GM18505 (cell line): ENCODE measurements around the gene PIAS1.
"Not testable (repeated sequence)": the region's sequence is repeated elsewhere in the genome, so short reads cannot be mapped to it uniquely, and the experiment has no call there.

Experiments
- ATAC-seq: cut with Tn5 transposase; IDR thresholded peaks from one replicate; pipeline ENCODE4 v1.9.1; 2021; ENCODE audit not compliant: unreplicated experiment
- POLR2A ChIP-seq: IDR thresholded peaks from 4 replicates; pipeline ENCODE4 v1.6.1; 2011; ENCODE audit warnings: borderline replicate concordance; ENCODE audit not compliant: insufficient read depth, insufficient read length; ENCODE audit errors: extremely low read depth

The PIAS1 gene

DNA sequence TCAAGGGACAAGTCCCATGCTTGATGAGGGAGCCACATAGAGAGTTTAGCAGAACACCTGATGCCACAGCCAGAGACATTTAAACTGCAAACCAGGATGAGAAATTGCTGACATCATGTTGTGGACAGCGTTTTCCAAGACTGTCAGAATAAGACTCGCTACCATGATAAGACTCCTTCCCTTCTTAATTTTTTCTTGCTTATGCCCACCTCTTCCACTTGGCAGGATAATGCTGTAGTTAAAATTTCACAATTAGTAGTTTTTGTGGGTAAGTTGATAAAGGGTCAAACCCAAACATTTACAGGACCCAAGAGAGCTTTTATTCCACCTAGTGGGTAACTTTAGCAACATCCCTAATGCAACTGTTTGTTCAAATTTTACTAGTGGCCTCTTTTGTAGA, 3.0 kb upstream of the PIAS1 start:
- no peak for ATAC-seq
- no peak for TF ChIP-seq POLR2A

DNA sequence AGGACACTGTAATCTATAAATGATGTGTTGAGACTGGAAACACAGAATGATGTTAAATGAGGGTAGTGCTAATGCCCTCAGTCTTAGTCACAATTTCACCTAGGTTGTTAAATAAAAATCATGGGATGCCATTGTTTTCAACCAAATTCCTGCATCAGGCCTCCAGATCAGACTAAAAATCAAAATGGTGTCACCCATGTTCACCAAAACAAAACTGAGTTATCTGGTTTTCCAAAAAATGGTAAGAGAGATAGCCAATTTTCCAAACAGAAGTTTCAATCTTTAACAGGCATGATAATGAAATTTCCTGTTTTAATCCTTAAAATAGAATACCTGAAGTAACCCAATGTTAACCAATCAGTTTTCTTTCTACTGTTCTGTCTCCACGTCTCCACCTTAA, 2.2 kb upstream of the PIAS1 start:
- ATAC-seq = no peak
- no peak for TF ChIP-seq POLR2A

DNA sequence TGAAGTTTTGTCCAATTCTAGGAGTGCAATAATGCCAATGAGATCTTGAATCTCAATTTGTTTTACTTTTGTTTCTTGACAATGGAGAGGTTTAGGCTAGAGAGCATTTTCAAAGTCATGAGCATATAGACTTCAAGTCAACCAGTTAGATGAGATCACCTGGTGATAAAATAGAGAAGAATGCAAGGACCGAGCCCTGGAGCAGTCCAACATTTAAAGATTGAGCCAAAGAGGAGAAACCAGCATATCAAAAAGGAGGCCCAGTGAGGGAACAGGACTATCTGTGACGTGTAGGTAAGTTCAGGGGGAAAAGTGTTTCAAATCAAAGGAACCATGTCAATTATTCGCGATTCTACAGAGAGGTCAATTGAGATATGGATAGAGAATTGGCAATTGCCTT, 1.7 kb upstream of the PIAS1 start:
- no peak for ATAC-seq
- no peak for TF ChIP-seq POLR2A

DNA sequence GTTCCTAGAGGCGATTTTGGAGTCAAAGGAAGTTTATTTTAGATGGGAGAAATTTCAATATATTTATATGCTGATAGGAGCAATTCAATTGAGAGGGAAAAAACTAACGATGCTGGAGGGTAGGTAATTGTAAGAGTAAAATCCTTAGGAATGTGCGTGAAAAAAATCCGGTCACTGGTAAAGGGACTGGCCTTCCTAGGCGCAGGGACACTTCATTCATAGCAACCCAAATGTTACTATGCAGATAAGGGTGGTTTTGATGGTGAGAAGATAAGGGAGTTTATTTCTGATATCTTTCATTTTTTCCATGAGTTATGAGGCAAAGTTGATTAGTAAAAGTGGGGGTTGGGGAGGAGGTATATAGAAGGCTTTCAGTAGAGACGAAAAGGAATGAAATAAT, 1.1 kb upstream of the PIAS1 start:
- no peak for TF ChIP-seq POLR2A
- no peak for ATAC-seq

DNA sequence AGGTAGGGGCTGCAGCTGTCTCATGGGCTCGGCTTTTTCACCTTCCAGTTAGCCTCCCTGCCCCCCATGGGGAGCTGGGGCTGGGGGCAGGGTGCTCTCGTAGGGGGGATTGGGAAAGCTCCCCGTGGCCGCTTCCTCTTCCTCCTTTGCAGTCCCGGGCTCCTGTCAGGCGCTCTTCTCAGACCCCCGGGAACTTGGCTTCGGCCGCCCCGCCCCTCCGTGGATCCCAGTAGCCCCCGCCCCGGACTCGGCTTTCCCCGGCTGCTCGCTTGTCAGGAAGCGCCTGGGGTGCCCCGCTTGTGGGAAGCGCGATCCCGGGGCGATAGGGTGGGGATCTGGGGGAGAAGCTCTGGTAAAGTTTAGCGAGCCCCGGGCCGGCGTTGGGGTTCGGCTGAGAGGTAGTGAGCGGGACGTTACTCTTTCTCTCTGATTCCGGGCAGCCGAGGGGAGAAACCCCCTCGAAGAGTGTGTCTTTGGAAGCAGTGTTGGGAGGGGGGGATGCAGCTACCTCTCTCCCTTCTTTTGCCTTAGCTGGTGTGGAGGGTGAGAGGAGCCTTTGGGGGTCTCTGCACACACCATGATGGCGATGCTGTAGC, 611 bp downstream of the PIAS1 start:
- no peak for ATAC-seq
- TF ChIP-seq POLR2A = no peak

DNA sequence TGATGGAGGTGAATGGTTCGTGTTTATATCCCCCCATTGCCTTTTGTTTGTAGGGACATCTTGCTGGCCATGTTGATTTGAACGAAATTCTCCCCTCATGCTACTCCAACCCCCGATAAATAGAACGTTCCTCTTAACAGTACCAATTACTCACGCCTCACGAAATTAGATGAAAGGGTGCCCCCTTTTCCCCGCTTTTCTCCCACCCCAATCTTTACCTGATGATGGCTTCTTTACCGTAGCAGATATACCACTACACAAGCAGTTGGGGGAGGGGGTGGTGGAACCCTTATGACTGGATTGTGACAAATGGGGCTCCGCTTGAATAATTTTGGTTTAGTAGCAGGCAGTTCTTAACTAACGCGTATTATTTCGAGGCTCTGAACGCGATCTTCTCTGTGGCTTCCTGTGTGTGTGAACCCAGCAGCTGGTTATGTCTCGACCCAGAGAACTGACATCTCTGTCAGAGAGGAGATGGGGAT, 1.1 kb downstream of the PIAS1 start:
- no peak for TF ChIP-seq POLR2A
- ATAC-seq = peak; percentile 40

DNA sequence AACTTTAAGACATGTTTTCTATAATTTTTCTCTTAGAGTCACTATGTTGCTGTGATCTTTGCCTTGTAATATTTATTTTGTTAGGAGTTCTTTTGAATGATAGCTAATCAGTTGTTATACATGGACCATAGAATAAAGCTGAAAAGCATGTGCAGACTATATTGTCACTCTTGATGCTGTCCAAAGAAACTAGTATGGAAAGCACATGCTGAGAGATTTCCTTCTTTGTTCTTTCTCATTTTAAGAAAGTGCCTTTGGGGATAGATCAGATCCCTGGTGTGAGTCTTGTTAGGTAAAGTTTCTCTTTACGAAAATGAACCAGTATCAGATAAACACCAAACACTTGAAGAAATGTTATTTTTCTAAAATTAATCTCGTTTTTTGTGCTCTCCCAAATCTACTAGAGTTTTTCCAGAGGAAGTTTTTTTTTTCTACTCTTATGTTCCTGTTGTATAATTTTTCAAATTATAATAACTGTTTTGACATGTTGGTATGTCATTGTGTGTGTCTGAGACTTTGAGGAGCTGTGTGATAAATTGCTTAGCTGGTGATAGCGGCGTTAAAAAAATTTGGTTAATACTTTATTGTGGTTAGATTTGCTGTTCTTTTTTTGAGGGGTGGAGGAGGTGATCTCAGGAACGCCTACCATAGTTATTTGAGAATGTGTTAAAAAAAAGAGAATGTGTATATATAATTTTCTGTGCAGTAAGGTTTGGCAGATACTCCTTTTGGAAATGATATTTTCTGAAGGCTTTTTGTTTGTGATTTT, 2.2 kb downstream of the PIAS1 start:
- ATAC-seq = no peak
- no peak for TF ChIP-seq POLR2A

DNA sequence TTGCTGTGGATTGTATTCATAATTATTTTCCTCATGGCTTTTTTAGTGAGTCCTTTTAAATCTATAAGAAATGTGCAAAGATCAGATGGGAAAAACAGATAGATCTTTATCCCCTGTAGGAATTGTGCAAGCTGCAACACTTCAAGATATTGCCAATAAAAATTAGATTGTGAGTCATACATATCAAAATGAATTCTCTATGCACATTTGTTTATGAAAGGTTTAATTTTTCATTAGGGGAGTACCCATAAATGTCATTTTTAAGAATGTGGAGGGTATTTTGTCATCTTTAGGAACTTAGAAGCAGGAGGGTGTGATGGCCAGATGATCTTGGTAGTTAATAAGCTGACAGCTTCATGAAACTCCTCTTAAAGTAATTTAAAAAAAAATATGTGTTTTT, 2.9 kb downstream of the PIAS1 start:
- no peak for TF ChIP-seq POLR2A
- ATAC-seq = no peak

DNA sequence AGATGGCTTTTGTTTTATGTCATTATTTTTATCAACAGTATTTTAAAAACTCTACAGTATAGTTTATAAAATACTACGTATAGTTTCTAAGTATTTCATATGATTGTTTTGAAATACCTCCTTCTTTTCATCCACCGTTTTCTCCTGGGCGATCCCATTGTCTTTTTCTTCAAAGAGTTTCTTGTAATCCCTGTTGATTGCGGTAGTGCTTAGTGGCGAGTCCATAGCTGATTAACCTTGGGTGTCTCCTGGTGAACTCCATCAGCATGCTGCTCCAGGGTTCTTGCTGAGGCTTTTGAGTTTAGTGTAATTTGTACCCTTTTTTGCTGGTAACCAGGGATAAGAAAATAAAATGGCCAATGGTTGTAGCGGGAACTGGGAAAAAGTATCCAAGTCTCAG, 3.6 kb downstream of the PIAS1 start:
- ATAC-seq = no peak
- no peak for TF ChIP-seq POLR2A

DNA sequence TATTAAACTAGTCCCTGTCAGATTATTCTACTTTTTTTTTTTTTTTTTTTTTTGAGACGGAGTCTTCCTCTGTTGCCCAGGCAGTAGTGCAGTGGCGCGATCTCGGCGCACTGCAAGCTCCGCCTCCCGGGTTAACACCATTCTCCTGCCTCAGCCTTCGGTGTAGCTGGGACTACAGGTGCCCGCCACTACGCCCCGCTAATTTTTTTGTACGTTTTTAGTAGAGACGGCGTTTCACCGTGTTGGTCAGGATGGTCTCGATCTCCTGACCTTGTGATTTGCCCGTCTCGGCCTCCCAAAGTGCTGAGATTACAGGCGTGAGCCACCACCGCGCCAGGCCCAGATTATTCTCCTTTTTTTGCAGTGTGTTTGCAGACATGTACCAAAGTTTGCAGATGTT, 4.9 kb downstream of the PIAS1 start:
- ATAC-seq = not testable (repeated sequence)

DNA sequence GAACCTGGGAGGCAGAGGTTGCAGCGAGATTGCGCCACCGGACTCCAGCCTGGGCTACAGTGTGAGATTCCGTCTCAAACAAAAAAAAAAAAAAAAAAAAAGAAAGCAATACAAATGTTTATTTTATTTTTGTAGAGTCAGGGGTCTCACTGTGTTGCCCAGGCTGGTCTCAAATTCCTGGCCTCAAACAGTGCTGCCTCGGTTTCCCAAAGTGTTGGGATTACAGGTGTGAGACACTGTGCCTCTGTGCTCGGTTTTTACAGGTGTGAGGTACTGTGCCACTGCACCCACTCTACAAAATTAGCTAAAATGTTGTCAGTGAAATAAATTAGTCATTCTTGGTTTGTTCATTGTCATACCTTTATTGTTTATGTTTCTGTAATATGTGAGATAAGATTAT, 5.5 kb downstream of the PIAS1 start:
- no peak for TF ChIP-seq POLR2A
- ATAC-seq = no peak

DNA sequence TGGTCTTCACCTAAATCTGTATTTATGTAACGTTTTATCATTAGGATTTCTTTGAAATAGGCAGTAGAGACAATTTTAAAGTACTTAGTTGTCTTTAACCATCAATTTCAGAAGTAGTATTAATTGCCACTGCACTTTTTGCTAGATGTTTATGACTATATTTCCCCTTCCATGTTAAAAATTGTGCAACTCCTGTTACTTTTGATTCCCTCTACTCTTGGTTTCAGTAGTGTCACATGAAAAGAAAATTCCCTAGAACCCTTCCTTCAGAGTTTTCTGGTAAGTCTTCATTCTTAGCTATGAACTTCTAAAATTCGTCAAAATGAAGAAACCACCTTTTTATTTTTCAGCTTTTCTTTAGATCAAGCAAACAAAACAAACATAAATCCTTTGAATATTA, 7.1 kb downstream of the PIAS1 start:
- no peak for ATAC-seq
- no peak for TF ChIP-seq POLR2A

DNA sequence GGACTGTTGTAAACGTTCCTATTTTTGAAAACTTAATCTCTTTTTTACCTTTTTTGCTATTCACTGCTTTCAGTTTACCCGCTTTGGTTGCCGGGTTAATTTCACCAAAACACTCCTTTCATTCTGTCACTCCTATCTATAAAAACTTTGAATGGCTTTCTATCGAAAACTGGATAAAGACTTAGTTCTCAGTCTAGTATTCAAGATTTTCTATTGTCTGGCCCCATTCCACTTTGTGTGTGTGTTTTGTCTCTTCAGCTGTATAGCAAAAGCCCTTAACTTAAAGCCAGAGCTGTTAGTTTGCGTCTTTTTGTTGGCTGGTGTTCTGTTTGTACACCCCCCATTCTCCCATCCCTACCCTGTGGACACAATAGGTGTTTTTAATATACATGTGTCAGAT, 7.5 kb downstream of the PIAS1 start:
- TF ChIP-seq POLR2A = no peak
- no peak for ATAC-seq

DNA sequence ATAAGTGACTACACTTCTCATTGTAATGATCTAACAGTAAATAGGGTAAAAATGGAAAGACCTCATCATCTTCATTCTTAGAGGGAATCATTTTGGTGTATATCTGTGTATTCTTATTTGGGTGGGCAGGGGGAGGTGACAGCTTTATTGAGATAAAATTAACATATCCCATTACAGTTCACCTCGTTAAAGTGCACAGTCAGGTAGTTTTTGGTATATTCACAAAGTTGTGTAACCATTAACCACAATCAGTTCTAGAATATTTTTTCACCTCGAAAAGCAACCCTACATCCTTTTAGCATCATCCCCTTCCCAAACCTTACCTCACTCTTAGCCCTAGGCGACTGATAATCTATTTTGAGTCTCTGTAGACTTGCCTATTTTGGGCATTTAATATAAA, 8.1 kb downstream of the PIAS1 start:
- no peak for TF ChIP-seq POLR2A
- no peak for ATAC-seq
